ENCODE data around the gene L1CAM.
A peak's percentile ranks its signal among the peaks of the same experiment; 100 is the strongest.

Gene L1CAM

DNA sequence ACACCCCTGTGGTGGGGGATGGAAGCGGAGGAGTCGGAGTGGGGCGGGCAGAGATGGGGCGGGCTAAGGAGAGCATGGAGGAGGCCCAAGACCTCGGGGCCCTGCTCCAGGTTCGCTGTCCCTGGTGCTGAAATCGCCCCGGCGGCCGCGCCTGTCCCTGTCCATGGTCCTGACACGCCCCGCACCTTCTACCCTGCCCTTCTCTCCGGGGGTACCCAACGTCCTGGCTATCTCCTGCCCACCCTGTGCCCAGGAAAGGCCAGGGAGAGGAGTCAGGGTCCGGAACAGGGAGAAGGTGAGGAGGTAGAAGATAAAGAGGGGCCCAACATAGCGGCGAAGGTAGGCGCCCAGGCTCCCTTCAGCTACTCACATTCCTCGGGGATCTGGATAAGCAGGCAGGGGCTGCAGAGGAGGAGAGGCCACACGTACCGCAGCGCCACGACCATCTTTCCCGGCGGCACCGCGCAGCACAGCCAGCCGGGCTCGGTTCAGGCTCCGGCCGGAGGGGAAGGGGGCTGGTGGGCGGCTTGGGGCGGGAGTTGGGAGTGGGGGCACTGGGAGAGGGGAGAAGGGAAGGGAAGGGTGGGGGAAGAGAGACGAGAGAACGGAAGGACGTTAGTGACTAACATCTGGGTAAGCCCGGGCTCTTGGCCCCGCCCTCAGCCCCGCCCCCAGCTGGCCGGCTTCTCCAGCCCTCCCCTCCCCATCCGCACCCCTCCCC, 10.4 kb downstream of the L1CAM start:
- DNase-seq, result peak; percentile 69

DNA sequence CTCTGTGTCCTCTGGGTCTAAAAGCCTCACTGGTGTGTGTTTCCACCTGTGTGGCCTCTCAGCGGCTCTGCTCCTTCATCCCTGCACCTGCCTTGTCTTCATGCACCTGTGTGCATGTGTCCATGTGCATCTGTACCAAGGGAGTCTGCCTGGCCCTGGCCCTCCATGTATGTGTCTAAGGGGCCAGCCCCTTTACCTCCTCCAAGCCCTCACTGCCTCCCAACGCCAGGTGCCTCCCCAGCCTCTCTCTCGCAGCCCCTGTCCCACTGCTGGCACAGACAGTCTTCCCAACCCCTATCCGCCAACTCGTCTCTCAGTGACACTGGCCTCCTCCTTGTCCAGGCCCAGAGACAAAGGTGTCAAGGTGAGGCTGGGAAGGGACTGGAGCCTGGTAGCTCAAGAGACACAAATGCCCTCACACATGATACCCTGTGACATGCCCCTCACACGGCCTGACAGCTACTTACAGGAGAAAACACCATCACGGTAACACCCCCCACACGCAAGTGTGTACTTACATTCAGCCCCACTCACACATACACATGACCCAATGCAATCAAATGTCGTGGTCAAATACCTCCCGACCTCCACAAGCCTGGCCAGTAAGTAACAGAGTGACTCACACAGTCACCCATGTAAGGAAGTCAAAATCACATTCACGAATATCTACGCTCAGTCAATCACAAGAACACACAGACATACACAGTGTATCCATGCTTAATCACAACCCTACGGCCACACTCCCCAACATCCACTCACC, 11.4 kb downstream of the L1CAM start:
- DNase-seq, result no peak

- DNase-seq, result no peak
These were observed 11.9 kb downstream of the L1CAM start for GRCh38 chrX:153874085-153874365.

DNA sequence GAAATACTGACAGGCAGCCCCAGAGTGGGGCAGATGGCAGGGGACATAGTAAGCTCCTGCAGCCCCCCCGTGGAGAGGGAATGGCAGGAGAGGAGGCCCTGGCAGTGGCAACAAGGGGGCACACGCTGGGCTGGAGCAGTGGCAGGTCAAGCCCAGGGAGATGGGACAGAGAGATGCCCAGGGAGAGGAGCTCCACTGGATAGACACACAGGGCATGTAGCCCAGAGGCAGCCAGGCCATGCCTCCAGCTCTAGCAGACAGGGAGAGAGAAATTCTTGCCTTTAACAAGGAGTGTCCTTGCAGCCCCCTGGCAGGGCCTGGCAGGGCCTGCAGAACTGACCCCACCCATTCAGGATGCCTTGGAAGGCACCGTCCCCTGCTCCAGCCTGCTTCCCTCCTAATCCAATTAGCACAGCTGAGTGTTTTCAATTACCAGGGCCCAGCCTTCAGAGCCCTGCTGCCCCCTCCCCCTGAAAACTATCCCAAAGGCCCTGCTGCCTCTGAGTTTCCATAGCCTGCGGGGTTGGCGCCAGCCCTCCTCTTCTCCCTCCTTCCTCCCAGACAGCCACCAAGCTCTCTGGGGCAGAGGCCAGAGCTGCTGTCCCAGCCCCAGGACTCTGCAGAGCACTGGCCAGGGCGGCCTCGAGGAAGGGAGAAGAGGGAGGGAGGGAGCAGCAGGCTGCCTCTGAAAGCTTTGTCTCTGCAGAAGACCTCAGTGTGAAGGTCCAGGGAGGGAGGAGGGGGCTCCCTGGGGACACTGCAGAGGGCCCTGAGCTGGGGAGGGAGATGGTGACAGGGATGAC, 12.5 kb downstream of the L1CAM start:
- no peak for DNase-seq

DNA sequence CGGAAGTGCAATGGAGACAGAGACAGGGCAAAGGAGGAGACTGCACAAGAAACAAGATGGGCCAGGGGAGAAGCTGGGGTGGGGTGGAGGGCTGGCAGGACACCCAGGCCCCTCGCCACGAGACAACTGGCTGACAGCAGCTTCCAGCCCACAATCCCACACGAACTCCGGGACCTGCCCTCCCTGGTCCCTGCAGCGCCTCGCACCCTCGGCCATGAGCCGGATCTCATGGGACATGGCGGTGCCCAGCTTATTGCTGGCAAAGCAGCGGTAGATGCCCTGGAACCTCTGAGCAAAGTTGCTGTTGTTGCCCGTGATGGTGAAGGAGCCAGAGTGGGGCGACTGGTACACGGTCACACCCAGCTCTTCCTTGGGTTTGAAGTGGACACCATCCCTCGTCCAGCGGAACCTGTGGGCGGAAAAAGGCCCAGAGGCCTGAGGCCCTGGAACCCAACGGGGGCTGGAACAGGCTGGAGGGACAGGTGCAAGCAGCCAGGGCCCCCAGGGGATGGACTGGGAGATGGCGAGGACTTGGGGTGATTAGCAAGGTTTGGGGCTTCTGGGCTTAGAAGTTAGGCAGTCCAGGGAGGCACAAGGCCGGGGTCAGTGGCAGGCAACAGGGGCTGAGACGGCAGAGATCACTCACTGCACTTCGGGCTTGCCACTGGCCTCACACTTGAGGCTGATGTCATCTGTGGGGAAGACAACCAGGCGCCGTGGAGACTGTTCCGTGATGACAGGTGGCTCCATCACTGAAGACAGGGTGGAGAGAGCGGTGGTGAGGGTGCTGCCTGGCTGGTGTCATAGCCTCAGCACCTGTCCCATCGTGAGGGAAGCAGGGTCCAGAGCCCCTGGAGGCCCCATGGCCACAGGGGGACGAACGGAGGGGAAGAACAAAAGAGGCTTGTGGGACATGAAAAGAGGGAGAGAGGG, 13.8 kb downstream of the L1CAM start:
- no peak for DNase-seq

DNA sequence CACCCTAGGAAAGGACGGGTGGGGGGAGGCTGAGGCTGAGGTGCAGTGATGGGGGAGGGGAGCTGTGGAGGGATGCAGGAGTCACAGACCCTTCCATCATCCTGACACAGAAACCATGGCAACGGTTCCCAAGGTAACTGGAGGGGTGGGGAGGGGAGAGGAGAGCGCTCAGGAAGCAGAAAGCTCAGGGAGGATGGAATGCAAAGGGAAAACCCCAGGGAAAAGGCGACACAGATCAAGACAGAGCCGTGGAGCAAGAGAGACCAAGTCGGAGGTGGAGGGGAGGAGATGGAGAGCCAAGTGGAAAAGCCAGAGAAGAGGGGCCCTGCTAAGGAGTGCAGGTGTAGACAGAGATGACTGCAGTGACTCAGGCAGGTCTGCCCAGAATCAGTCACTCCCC, 14.5 kb downstream of the L1CAM start:
- no peak for DNase-seq

DNA sequence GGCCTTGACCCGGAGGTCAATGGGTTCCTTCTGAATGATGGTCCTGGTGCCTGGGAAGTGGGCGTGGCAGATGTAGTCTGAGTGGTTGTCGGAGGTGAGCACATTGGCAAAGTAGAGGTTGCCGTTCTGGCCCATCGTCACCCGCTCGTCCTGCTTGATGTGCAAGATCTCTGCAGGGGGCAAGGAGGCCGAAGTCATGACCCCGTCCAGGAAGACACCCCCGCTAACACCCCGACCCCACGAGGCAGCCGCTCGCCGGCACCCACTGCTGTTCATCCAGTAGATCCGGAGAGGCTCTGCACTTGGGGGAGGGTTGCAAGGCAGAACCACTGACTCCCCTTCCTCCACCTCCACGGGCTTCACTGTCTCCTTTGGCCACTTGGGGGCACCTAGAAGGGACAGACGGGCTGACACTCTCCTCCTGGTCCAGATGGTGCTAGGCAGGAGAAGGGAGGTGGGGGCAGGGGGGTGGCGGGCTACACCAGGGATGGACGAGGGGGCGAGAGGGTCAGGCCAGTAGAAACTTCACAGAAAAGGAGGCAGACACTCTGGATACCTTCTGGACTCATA, 15.1 kb downstream of the L1CAM start:
- DNase-seq, result no peak

DNA sequence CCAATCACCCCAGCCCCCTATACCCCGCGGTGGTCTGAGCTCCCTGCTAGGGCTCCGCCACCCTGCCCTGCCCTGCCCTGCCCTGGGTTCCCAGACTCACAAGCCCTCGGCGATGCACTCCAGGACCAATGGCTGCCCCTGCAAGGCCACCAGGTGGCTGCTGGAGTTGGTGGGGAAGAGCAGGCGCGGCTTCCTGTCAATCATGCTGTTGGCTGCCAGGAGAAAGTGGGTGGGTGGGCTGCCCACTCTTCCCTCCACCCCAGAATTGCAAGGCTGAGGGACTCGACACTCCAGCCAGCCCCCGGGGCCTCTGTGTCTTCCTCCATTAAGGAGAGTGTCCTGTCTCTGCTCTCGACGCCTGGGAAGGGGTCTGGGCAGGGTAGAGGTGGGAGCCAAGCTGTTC, 15.7 kb downstream of the L1CAM start:
- DNase-seq, result no peak

DNA sequence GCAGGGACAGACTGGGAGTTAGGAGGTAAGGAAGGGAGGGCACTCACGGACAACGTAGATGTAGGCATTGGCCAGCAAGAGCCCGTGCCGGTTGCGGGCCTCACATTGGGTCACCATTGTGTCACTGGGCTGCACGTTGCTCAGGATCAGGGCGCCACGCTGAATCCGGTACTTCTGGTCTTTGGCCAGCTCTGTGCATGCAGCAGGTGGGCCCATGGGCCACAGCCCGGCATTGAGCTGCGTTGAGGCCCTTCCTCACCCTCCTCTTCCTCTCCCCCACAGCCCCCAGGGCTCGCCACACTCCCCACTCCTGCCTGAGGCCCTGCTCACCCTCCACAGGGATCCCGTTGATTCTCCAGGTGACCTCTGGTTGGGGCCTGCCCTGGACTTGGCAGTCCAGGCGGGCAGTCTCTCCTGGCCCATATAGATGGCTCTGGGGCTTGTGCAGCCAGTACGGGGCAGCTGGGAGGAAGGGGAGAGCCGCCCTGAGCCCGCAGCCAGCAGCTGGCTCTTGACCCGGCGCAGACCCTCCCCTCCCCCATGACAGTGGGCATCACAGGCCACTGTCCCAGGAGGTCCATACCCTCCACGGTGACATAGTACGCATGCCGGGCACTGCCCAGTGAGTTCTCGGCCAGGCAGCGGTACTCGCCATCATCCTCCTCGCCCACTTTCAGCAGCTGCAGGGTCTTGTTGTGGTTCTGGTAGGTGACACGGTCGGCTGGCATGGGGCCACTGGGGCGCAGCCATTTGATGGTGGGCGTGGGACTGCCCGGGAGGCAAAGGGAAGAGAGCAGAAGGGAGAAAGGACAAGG, 16.3 kb downstream of the L1CAM start:
- no peak for DNase-seq

DNA sequence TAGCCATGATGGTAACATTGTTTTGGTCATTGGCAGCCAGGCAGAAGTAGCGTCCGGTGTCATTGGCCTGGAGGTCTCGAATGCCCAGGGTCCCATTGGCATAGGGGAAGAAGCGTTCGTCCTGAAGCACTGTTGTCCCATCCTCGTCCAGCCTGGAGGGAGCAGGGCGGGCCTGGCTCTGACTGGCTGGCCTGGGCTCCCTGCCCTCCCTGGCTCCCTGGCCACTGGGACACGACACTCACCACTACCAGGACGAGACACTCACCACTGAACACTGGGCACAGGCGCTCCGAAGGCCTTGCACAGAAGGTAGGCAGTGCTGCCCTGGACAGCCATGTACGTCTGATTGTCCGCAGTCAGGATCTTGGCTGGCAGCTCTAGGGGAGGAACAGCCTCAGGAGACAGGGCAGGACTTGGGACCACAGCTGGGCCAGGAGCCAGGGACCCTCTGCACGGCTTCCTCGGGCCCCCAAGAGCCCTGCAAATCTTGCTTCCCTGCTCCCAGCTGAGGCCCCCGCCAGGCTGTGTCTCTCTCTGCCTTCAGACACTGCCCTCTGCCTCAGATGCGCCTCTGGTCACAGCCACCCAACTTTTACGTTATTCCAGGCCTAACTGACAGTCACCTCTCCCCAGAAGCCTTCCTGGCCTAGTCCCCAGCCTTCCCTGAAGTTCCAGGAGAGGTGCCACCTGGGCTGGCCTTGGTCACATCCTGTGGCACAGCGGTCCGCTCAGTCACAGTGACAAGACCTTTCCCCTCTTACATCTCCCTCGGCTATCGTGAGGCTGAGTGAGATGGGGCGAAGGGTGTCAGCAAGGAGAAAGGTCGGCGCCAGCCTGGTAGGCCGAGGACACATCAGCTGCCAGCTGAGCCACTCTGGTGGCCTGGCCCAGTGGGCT, 17.1 kb downstream of the L1CAM start:
- no peak for DNase-seq

DNA sequence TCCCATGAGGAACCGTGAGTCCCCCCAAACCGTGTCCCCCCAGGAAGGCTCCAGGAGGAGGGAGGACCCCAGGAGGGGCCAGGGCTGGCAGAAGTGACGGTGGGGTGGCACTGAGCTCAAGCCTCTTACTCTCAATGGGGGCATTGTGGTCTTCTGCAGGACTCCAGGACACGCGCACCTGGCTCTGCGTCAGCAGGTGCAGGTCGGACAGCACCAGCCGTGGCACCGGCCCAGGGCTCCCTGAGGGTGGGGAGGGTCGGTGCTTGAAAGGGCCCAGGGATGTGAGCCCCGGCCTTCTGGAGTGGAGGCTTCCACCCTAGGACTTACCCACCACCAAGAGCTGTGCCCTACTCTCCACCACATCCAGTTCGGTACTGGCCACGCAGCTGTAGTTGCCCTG, 18.3 kb downstream of the L1CAM start:
- DNase-seq, result no peak

DNA sequence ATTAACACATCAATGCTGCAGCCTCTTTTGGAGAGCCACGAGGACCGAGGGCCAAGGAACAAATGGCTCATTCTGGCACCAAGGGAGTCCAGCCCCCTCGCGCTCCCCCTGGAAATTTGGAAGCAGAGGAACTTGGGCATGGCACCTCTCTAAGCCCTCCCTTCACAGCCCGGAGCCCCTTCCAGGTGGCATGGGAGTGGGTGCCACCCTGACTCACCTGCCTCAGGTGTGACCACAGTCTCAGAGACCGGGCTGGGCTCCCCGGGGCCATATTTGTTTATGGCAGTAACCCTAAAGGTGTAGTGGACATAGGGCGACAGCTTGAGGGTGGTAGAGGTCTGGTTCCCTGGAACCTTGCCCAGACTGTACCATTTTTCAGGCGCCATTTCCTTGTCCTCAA, 18.8 kb downstream of the L1CAM start:
- DNase-seq, result no peak

DNA sequence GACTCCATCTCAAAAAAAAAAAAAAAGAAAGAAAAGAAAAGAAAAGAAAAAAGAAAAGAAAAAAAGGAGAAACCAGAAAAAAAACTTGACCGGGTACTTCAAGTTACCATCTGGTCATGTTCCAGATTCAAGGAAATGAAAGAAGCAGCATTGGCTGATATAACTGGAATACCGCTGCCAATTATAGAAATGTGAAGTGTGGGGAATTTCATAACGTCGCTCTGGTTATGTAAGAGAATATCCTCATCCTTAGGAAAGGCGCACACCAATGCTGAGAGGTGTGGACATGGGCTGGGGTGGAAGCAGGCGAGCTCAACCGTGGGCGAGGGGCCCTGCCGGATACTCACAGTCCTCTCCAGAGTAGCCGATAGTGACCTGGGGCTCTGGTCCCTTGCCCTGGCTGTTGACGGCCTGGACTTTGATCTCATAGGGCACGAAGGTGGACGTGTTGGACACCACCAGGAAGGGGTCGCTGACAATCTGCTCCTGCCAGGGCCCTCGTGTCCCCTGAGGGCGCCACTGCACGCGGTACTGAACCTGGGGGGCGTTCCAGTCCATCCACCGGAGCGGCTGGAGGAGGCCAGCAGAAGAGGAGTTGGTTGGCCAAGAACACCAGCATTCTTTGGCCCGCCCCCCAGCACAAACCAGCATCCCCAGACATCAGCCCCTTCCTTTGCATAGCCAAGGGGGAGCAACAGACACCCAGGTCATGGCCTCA, 19.5 kb downstream of the L1CAM start:
- DNase-seq, result no peak

DNA sequence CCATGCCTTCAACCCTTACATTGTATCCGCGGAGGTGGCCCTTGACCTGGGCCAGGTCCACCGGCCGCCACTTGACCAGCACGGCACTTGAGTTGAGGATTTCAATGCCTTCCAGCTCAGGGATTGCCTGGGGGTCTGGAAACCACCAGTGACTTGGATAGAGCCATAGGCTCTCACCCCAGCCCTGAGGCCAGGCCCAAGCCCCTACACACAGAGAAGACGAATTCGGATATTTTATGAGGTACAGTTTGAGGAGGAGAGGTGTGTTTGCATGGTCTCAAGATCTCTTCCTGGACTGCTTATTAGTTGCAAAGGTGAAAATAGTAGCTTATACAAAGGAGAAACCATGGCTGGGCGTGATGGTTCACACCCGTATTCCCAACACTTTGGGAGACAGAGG, 20.3 kb downstream of the L1CAM start:
- no peak for DNase-seq

GRCh38 chrX:153865321-153865580, 20.7 kb downstream of the L1CAM start:
- no peak for DNase-seq

GRCh38 chrX:153864561-153865320, 21.2 kb downstream of the L1CAM start:
- no peak for DNase-seq

DNA sequence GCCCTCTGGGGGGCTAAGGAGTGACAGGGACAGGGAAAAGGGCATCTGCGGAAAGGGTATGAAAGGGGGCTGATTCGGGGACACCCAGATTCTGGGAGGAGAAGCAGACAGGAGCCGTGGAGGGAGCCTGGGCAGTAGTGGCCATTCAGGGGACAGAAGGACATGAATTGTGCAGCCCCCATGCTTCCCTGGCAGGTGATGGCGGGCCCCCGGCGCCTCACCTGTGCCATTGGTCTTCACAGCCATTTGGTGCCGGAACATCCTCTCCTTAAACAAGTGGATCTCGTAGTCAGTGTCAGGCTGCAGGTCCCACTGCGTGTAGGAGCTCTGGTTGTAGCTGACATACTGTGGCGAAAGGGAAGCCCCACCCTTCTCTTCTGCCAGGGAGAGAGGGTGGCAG, 21.9 kb downstream of the L1CAM start:
- no peak for DNase-seq

- DNase-seq, result no peak
These were observed 22.6 kb downstream of the L1CAM start for GRCh38 chrX:153863251-153863991.

All from CD4-positive, alpha-beta T cell treated with Interleukin-10 for 1 hour (primary cell).